ENCODE results near the gene ANKRD31. TPM values are rescaled to one million over a fixed set of nuclear protein-coding genes. Genes with fewer than 3 reads are reported as not detected.

The ANKRD31 gene
- total RNA-seq, 6 experiments from 2014 or later = 0.02 to 0.08 (median 0.05) TPM; not detected in 1

GRCh38 chr5:75214928-75215327 lies 21.8 kb downstream of the ANKRD31 start:
- H3K36me3 Mint-ChIP-seq (ENCODE audit: low read depth) = no peaks in the 10 kb centered on the region
- H3K4me3 Mint-ChIP-seq = no peak overlapping the region
- H3K9me3 Mint-ChIP-seq = peaks cover 6% of the 10 kb centered on the region; the same call in 1 of the 2 replicates
- no peaks in the 10 kb centered on the region for H3K4me1 Mint-ChIP-seq (ENCODE audit: low read depth)
- H3K27ac Mint-ChIP-seq = no peak overlapping the region
- peaks cover 4% of the 10 kb centered on the region; the same call in 1 of the 2 replicates for H3K27me3 Mint-ChIP-seq (ENCODE audit: insufficient read depth)
- DNase-seq = no peak
- no peak for TF ChIP-seq CTCF (IDR thresholded peaks at IDR 0.05)

DNA sequence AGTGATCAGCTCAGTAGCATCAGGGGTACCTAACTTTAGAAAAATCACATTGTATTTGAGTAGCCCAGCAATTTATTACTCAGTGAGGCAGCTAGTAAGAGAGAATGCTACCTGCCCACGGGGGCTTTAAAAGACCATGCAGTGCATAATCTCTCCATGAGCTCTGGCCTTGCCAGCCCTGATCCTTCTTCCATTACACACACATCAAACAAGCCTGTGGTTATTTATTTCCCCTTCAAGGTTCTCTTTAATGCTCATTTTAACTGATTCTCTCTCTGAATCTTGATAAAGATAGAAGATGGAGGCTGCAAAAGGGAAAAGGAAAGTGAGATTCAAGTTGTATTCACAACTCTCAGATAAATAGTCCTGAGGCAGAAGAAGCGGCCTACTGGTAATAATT lies 22.3 kb downstream of the ANKRD31 start:
- no peak overlapping the region for H3K4me3 Mint-ChIP-seq
- no peaks in the 10 kb centered on the region for H3K36me3 Mint-ChIP-seq (ENCODE audit: low read depth)
- peaks cover 4% of the 10 kb centered on the region; the same call in 1 of the 2 replicates for H3K27me3 Mint-ChIP-seq (ENCODE audit: insufficient read depth)
- DNase-seq = no peak
- peaks cover 6% of the 10 kb centered on the region; the same call in 1 of the 2 replicates for H3K9me3 Mint-ChIP-seq
- H3K4me1 Mint-ChIP-seq (ENCODE audit: low read depth) = no peaks in the 10 kb centered on the region
- H3K27ac Mint-ChIP-seq = no peak overlapping the region
- no peak for TF ChIP-seq CTCF (IDR thresholded peaks at IDR 0.05)

DNA sequence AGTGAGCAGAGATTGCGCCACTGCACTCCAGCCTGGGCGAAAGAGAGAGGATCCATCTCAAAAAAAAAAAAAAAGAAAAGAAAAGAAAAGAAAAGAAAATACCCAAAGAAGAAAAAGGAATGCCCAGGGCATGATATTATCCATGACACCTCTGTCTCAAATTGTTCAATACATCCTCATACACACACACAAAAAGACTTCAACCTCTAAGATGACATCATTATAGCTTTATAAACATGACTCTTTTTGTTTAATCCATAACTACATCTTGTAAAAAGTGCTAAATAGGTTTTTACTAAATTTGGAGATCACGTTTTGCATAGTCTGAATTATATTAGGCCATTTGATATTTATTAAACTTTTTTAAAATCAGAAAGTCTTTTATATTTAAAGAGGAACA lies 33.1 kb downstream of the ANKRD31 start:
- no peak for DNase-seq
- no peaks in the 10 kb centered on the region for H3K9me3 Mint-ChIP-seq
- H3K4me1 Mint-ChIP-seq (ENCODE audit: low read depth) = no peaks in the 10 kb centered on the region
- H3K27me3 Mint-ChIP-seq (ENCODE audit: insufficient read depth) = no peaks in the 10 kb centered on the region; the same call in 1 of the 2 replicates
- no peak overlapping the region for H3K27ac Mint-ChIP-seq
- TF ChIP-seq CTCF (IDR thresholded peaks at IDR 0.05) = no peak
- no peak overlapping the region for H3K4me3 Mint-ChIP-seq
- no peaks in the 10 kb centered on the region for H3K36me3 Mint-ChIP-seq (ENCODE audit: low read depth)

- no peaks in the 10 kb centered on the region for H3K9me3 Mint-ChIP-seq
- no peak overlapping the region for H3K27ac Mint-ChIP-seq
- no peaks in the 10 kb centered on the region for H3K4me1 Mint-ChIP-seq (ENCODE audit: low read depth)
- no peak for DNase-seq
- H3K27me3 Mint-ChIP-seq (ENCODE audit: insufficient read depth) = peaks cover 2% of the 10 kb centered on the region; the same call in 1 of the 2 replicates
- no peak overlapping the region for H3K4me3 Mint-ChIP-seq
- no peak for TF ChIP-seq CTCF (IDR thresholded peaks at IDR 0.05)
- no peaks in the 10 kb centered on the region for H3K36me3 Mint-ChIP-seq (ENCODE audit: low read depth)
Measured at GRCh38 chr5:75202935-75203334, 33.7 kb downstream of the ANKRD31 start.

GRCh38 chr5:75200776-75201175 lies 35.9 kb downstream of the ANKRD31 start:
- no peak overlapping the region for H3K27ac Mint-ChIP-seq

More at GRCh38 chr5:75200776-75201175, 35.9 kb downstream of the ANKRD31 start:
- no peak for TF ChIP-seq CTCF (IDR thresholded peaks at IDR 0.05)
- Mint-ChIP-seq H3K4me3 (no peak overlapping the region), H3K9me3 (no peaks in the 10 kb centered on the region), H3K36me3 (ENCODE audit: low read depth) (no peaks in the 10 kb centered on the region), H3K27me3 (ENCODE audit: insufficient read depth) (peaks cover 2% of the 10 kb centered on the region; the same call in 1 of the 2 replicates), H3K4me1 (ENCODE audit: low read depth) (no peaks in the 10 kb centered on the region)
- DNase-seq = no peak

Measured in HFFc6 (cell line).